Fibroblast of gingiva (primary cell): ENCODE data around the gene ISX.

ENCODE experiments used
- DNase-seq: peaks from one replicate; pipeline ENCODE4 v3.0.0-alpha.2; 2011; ENCODE audit warnings: low read depth

Gene ISX

GRCh38 chr22:35053060-35053835 is 12.7 kb upstream of the ISX start:
- no peak for DNase-seq

DNA sequence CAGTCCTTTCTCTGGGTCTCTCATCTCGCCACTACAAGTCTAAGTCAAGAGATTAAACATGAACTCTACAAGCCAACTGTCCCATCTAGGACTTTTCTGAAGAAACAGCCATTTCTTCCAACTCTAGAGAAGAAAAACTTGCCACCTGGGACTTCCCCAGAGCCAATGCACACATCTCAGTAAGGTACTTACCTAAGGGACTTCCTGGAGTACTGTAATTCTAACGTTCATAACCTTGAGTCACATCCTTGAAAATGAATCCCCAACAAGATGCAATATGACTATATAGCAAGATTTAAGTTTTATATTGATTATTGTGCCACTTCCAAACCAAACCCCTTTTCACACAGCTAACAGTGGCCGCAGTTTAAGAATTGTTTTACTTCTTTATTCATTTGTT is 11.9 kb upstream of the ISX start:
- DNase-seq: no peak

DNA sequence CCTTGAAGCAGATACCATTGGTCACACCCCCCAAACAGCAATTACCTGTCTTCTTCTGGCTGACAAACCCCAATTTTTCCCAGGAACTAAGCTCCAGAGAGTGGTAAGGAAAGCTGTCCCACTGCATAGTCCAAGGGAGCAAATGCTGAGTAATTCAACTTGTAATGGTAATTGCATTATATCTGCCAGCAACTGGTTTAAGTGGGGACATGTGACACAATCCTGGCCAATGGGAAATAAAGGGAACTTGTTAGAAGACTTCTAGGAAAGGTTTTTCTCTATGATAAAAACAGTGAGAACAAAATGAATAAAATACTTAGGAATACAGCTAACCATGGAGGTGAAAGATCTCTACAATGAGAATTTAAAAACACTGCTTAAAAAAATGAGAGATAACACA is 9.5 kb upstream of the ISX start:
- DNase-seq: no peak

DNA sequence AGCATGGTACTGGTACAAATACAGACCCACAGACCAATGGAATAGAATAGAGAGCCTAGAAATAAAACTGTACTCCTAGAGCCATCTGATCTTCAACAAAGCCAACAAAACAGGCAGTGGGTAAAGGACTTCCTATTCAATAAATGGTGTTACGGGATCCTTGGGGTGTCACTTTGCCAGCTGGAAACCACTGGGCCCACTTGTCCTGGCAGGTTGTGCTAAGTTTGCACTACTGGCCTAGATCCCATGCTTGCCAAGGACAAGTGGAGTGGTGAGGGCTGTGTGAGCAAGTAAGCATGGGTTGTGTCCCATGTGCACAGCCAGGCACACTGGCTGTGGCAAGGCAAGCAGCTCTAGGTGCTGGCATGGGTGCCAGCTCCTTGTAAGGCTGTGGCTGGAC is 8.8 kb upstream of the ISX start:
- DNase-seq: no peak

GRCh38 chr22:35059632-35060031 is 6.3 kb upstream of the ISX start:
- DNase-seq: no peak

DNA sequence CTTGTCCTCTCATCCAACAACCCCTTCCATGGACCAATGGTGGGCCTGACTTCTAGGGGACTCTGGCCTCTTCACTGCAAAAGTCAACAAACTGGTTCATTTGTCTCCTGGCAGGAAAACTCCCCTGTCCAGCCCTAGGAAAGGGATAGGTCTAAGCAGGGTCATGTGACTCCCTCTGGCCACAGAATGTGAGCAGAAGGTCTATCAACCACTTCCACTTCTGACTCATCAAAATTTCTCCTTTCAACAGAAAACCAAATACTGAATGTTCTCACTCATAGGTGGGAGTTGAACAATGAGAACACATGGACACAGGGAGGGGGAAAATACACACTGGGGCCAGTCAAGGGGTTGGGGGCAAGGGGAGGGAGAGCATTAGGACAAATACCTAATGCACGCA is 1.3 kb upstream of the ISX start:
- no peak for DNase-seq

DNA sequence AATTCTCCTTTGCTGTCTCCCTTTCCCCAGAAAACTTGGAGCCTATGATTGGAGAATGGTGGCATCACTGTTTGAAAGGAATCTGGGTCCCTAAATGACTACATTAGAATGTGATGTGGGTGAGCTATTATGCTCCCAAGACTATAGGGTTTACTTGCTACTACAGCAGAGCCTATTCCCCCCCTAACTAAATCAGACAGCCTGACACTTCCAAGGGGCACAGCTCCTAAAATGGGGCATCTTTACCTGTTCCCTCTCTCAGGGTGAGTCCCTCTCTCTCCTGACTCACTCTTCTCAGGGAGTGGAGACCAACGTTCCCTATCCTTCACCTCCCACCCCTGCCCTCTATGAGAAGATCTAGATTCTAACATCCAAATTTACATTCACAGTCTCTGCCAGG is 775 bp upstream of the ISX start:
- DNase-seq: no peak

- no peak for DNase-seq
Measured at GRCh38 chr22:35066768-35067167, 810 bp downstream of the ISX start.

DNA sequence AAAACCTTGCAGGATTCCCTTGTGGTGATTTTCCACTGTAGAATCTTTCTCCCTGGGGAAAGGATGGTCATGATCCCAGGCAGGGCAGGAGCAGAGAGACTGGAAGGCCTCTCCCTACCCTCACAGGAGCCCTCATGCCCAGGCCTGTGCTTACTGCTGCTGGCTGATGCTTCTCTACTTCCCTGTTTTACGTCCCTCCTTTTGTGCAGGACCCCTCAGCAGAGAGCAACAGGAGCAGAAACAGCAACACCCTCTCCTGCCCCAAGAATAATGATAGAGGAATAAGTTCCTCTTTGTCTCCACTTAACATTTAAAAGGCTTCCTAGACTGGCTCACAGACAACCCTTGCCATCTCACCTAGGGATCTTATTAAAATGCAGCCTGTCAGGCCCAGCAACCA is 3.6 kb downstream of the ISX start:
- DNase-seq: no peak

DNA sequence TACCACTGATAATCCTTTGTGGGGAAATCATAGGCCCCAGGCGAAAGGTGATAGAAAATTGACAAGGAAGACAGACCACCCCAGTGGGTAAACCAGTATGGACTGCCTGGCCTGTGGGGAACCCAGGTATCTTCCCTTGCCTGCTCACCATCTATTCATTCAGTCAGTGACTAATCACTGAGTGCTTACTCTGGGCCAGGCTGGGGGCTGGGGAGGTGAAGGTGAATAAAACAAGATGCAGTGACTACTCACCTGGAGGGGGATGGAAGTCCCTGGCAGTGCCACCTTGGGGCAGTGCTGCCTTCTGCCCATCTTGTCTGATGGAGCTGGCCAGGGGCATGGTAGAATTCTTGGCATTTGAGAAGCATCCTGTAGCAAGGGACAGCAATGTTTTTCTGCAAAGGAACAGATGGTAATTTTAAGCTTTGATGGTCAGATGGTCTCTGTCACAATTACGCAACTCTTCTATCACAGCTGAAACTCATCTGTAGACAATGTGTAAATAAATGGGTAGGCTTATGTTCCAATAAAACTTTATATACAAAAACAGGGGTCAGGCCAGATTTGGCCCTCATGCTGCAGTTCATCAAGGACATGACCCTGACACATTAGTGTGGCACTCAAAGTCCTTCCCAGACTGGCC is 4.6 kb downstream of the ISX start:
- DNase-seq: no peak

DNA sequence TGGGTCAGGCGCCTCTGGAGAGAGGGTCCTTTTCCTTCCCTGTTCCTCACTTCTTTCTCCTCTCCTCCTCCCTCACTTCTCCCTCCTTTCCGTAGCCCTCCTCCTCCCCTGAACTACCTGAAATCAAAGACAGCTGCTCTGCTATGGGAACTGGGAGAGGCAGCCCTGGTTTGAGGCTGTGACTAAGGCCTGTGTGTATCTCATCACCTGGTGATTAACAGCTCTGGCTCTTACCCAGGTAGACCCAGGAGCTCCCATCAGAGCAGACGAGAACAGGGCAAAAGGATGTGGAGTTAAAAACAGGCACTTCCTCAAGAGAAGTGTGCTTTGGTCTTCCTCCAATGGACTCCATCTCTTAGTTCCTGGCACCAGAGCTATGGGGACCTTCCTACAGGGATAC is 5.8 kb downstream of the ISX start:
- no peak for DNase-seq

DNA sequence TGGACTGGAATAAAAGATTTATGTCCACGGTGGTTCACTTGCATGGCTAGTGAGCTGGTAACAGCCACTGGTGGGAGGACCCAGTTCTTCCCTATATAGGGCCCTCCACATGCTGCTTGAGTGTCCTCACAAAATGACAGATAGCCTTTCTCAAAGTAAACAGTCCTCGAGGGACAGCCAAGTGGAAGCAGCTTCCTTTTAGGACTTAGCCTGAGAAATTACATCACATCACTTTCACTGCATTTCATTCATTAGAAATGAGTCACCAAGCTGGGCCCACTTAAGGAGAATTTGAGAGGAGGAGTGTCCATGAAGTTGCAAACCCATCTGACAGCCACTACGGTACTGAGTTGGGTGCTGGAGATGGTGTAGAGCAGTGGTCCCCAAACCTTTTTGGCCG is 7.0 kb downstream of the ISX start:
- no peak for DNase-seq

GRCh38 chr22:35074583-35074982 is 8.6 kb downstream of the ISX start:
- no peak for DNase-seq

GRCh38 chr22:35076630-35077029 is 10.7 kb downstream of the ISX start:
- no peak for DNase-seq

- DNase-seq: no peak
Measured at GRCh38 chr22:35085621-35086020, 19.7 kb downstream of the ISX start.

DNA sequence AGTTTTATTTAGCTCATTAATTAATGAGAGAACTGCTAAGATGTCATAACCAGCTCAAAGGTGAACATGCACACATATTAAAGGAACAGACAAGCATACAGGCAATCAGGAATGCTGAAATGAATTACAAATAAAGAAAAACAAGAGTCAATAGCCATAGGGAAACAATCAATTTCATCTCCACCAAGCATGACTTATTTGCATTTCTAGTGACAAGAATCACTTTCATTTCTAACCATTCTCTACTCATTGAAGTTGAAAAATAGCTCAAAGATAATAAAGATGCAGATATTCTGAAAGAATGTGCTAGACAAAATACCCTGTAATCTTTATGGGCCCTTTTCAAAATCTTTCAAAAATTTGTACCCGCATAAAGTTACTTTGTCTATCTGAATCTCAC is 23.2 kb downstream of the ISX start:
- DNase-seq: no peak

DNA sequence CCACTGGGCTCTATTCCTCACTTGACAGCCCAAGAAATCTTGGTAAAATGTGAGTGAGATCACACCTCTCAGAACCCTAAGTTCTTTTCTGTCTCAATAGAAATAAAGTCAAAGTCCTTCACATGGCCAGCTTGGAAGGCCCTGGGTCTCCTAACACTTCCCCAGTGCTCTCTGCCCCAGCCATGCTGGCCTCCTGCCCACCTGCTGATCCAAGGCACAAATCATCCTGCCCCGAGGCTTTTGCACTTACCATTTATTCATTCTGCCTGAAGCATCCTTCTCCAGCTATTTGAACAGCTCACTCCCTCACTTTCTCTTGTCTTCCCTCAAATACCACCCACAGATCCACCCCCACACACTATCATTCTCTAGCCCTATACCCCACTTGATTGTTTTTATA is 26.4 kb downstream of the ISX start:
- no peak for DNase-seq

- no peak for DNase-seq
Measured at GRCh38 chr22:35098921-35099320, 33.0 kb downstream of the ISX start.

DNA sequence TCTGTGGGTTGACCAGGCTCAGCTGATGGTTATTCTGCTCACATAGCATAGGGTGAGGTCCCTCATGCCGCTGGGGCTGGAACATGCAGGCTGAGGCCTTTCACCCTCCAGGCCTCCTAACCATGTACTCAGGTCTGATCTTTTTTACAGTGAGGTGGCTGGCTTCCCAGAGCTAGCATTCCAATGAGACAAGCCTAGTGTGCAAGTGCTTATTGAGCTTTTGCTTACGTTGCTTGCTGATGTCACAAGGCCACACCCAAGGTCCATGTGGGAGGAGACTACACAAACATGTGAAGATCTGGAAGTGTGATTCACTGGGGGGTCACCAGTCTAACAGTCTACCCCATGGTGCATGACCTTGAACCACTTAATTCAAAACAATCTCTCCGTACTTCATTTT is 33.9 kb downstream of the ISX start:
- DNase-seq: no peak

GRCh38 chr22:35102663-35103062 is 36.7 kb downstream of the ISX start:
- no peak for DNase-seq

DNA sequence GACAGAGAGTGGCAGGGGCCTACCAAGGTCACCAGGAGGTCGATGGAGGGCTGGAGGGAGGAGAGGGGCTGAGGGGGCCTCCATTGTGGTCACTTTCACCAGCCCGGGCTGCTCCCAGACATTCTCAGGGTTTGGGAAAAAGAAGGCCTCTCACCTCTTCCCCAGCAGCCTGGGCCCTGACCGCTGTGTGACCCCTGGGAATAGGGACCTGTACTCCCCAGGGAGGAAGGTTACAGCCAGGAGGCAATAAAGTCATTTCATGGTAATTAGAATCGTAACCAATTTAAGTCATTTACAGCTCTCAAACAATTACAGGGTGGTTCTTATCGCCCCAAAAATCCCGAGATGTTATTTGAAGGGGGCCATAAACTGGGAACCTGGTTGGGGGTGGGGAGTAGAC is 37.8 kb downstream of the ISX start:
- DNase-seq: no peak

- no peak for DNase-seq
Measured at GRCh38 chr22:35104491-35104890, 38.5 kb downstream of the ISX start.

GRCh38 chr22:35109616-35110015 is 43.7 kb downstream of the ISX start:
- no peak for DNase-seq

DNA sequence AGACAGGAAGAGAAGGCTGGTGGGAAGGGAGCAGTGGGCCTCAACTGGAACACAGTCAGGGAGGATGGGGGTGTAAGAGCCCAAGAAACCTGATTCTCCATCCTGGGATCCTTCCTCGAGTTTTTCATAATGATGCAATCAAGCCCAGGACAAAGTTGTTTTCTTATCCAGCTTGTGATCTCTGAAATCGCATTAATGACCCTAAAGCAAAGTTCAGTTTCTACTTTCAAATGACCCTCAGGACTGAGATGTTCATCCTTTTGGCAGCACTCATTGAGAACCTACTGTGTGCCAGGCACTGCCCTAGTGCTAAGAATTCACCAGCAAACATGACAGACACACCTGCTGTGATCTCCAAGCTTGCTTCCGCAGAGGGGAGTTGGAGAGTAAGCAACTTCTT is 45.3 kb downstream of the ISX start:
- no peak for DNase-seq
